ENCODE data around the gene AKAP6.
"Not testable (repeated sequence)": the region's sequence is repeated elsewhere in the genome, so short reads cannot be mapped to it uniquely, and the experiment has no call there.

AKAP6 gene

DNA sequence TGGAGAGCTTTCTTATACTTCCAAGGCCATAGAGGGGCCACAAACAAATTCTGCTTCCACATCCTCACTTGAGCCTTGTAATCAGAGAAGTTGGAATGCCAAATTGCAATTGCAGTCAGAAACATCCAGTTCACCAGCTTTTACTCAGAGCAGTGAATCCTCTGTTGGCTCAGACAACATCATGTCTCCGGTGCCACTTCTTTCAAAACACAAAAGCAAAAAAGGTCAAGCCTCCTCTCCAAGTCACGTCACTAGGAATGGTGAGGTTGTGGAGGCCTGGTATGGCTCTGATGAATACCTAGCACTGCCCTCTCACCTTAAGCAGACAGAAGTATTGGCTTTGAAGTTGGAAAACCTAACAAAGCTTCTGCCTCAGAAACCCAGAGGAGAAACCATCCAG, 217.1 kb downstream of the AKAP6 start:
- no peak for DNase-seq

GRCh38 chr14:32552766-32553165, 223.7 kb downstream of the AKAP6 start:
- no peak for DNase-seq

GRCh38 chr14:32559048-32559447, 229.9 kb downstream of the AKAP6 start:
- DNase-seq: no peak

- no peak for DNase-seq
These were observed 230.5 kb downstream of the AKAP6 start for GRCh38 chr14:32559590-32559989.

DNA sequence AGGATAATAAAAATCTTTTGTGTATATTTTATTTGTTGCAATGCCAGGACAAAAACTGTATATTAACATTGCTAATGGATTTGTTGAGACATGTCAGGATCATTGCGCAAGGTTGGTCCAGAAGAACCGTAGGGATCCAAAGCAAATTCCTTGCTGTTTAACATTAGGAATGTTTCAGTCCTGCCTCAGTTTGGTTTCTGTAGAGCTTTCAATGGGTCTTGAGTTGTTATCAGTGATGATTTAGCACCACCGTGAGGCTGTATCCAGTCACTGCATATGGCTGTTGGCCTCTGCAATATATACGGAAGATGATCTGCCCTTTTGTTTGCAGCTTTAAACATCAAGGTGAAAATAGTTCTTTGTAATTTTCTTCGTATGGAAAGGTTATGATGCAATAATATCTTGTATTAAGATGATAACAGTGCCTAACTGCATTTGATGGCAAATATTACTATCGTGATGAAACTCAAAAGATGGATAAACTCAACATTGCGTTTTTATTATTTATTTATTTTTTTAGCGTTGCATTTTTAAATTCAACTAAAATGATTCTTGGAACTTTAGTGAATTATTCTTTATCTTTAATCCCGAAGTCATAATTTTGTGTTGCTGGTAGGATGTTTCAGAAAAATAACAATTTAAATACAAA, 231.2 kb downstream of the AKAP6 start:
- DNase-seq: peak; percentile 90

- no peak for DNase-seq
These were observed 232.4 kb downstream of the AKAP6 start for GRCh38 chr14:32561520-32561919.

GRCh38 chr14:32564596-32564995, 235.5 kb downstream of the AKAP6 start:
- no peak for DNase-seq

- DNase-seq: peak; percentile 16
These were observed 236.2 kb downstream of the AKAP6 start for GRCh38 chr14:32565256-32565655.

DNA sequence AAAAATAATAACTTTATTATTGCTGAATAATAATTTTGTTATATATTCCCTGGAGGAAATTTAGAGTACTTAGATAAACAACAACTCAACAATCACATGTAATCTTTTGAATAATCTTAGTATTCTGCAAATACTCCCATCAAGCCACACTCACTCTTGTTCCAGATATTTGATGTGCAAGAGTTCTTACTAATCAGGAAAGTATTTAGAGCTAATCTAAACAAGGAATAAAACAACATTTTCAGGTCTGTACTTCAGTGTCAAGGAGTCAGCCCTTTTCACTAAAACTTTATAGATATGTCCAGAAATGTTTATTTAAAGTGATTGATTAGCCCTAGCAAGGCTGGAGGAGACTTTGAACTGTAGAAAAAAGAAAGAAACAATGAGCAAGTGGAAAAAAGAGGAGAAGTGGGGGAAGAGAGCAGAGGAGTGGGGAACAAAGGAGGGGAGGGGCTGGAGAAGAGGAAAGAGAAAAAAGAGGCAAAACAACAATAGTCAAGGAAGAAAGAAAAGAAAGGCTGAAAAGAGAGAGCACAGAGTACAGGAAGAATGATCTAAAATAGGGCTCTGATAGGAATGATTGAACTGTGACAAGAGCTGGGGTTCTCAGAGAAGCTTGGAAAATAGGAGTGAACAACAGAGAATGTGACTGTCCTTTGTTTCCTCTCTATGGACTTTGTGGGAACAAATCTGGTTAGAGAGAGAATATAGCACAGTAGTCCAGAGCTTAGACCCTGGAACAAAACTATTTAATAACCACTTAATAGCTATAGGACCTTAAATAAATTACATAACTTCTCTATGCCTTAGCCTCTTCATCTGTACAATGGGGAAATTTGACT, 238.7 kb downstream of the AKAP6 start:
- no peak for DNase-seq

DNA sequence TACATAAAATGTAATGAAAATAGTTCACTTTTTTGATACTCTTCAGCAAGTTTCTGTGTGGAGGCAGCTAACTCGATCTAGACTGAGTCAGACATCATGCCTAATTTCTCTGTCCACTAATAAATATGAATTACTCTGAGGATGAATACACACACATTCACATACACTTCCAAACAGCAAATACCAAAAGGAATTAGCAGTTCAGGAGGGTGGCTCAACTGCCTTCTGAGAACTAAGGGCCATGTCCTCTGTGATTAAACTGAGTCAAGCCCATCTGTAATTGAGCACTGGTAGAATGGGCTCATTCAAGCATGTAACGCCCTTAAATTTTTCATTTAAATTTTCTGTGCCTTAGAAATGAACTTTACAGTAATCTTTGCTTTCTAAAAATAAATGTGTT, 242.5 kb downstream of the AKAP6 start:
- DNase-seq: no peak

DNA sequence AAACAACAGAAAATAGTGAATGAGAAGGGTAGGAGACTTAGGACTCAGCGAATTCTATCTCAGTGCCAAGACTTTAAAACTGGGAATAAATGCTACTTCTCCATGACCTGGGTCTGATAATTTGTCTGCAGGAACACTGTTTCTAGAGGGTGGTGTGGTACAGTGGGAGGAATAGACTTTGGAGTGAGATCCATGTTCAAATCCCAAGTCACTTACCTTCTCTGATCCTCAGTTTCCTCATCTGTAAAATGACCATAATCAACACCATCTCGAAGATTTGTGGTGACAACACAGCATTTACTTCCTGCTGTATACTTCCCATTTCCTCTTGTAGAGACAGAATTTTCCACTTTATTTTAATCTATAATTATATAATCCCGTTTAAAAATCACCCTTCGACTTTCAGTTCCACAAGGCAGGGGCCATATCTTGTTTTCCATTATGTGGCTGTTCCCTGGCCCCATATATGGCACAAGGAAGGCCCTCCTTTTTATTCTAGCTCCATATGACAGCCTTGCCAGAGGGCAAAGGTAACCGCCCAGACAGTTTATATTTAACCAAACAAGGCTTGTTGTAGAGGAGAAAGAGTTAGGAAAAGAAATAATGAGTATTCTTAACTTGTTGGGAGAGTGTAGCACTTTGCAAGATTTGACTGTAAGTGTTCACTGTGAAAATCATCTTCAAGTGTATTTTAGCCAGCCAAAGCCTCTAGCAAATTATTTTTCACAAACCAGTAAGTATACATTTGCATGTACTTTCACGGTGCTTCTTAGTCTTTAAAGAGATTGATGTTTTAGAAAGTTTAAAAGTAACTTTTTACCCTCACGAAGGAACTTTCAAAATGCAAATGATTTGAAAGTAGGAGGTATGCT, 243.1 kb downstream of the AKAP6 start:
- no peak for DNase-seq

DNA sequence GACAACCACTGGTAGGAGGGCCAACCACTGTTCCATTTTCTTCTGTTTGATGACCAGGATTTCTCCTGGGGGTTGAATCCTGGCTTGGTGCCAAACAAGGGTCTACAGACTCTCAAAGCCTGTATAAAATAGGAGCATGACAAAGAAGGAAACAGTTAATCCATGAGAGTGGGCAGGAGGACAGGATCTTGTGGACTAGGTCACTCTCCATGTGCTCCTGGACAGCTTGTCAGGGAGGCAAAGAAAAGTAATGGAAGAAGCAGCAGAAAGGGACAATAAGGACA, 243.7 kb downstream of the AKAP6 start:
- DNase-seq: no peak

- no peak for DNase-seq
These were observed 245.2 kb downstream of the AKAP6 start for GRCh38 chr14:32574269-32574668.

DNA sequence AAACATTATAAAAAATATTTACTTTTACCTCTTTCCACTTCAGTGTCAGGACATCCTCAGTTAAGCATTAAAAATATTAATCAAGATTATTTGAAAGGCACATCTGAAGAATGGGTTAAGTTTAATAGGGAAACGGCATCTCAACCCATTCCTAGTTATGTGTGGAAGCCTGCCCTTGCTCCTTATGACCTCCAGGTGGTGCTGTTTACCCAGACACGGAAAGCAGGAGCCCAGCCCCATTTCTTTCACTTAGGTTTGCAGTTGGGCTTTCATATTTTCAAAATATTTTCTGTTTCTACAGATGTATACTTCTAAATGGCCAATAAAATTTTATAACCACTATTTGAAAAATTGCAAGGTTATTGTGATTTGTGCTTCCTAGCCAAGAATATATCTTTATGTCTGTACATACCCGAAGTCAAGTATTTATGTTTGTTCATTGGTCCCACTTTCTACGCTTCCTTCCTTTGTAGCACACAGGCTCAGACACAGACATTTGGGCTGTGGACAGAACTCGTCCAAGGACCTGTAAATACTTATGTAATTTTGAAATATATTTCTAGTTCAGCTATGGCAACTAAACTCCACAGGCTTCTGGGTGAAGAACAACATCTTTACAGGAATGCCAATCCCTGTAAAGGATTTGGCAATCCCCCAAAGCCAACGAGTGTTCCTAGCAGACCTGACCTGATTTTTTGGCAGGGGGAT, 247.1 kb downstream of the AKAP6 start:
- DNase-seq: peak; percentile 81

DNA sequence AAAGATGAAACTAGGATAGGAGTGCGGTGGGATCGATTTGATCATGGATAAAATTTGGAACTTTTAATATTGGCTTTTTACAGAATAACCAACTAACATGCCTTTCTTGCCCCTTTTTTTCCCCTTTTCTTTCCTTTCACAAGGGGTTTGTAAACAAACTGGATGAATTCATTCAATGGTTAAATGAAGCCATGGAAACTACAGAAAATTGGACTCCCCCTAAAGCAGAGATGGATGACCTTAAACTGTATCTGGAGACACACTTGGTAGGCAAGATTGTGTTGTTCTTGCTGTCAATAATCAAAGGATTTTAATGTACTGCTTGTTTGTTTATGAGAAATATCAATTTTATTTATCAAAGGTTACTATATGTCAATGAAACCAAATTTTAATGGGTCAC, 247.9 kb downstream of the AKAP6 start:
- no peak for DNase-seq

DNA sequence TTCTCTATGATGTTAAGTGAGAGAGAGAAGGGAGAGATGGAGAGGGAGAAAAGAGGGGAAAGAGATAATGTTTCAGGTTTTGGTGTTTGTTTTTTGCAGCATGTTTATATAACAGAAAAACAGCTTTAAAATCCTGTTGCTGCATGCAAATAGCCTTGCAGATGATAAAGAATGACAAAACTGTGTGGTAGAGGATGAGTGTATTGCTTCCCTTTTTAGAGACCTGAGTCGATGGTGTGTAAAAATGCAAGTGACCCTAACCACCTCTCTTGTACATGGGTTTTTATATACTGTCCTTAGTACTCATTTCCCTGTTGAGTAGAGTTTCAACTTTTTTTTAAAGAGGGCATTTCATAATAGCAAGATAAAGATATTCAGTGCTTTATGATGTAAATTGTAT, 249.1 kb downstream of the AKAP6 start:
- DNase-seq: no peak

- not testable (repeated sequence) for DNase-seq
These were observed 254.3 kb downstream of the AKAP6 start for GRCh38 chr14:32583427-32583826.

DNA sequence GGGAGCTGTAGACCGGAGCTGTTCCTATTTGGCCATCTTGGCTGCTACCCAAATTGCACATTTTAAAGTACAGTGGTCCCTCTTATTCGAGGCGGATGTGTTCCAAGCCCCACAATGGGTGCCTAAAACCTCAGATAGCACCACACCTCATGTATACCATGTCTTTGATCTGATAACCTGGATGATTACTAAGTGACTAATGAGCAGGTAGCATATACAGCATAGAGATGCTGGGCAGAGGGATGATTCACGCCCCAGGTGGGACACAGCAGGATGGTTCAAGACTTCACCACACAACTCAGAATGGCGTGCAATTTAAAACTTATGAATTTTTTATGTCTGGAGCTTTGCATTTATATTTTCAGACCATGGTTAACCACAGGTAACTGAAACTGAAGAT, 255.0 kb downstream of the AKAP6 start:
- no peak for DNase-seq

GRCh38 chr14:32587461-32587860, 258.4 kb downstream of the AKAP6 start:
- no peak for DNase-seq

DNA sequence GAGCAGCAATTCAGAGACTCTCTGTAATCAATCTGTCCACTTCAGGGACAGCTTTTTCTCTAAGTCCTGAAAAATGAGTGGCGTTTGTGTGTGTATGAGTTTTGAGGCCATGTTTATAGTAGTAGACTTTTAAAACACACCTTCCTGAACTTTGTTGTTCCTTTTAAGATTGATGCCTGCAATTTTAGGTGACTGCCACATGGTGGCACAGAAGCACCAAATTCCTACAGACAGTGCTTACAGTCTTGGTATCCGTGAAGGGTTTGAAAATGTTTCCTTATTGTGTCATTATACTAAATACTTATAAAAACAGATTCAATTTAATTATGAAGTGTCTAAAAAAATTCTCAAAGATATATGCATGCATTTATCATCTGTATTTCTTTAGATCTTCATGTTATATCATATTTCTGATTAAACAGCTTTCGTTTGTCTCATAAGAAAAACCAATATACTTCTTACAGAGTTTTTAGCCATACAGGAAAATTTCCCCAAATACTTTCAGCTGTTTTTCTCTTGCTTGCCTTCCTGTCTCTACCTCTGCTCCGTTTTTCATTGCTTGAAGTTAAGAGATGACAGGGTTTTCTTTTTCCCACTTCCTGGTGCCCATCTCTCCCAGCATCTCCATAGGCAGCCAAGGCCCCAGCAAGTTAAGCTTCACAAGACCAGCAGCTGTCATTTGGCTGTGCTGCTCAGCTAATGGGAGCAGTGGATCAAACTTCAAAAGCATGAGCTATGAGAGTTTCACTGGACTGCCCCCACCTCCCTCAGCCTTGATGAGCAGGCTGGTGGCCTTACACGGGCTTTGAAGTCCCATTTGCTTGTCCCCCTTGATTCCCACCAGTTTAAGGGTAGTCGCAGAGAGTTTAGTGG, 259.6 kb downstream of the AKAP6 start:
- peak; percentile 46 for DNase-seq

GRCh38 chr14:32590157-32590556, 261.1 kb downstream of the AKAP6 start:
- DNase-seq: no peak

DNA sequence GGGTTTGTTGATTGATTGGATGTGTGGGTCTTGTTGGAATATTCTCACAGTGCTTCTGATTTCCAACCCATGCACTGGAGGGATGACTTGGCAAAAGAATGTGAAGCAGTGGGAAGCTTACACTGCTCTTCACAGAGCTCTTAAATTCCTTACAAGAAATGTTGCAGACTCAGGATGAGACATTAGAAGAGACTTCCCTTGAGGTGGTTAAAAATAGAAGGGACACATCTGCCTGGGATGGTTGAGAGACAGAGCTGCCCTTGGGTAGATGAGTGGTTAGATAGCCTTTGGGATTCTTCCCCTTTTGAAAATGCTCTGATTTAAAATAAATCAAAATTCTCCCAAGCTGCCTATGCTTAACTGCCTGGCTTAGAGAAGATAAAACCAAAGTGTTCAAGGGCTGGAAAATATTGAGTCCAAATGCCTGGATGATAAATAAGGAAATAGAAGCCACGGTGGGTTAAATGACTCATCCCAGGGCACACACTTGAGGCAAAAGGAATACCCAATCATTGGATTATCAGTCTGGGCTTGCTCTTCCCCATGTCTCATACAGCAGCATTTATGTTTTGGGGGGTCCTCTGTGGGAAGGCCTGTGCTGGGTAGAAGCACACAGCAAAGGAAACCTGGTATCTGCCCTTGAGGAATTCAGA, 264.3 kb downstream of the AKAP6 start:
- no peak for DNase-seq
